Lung microvascular endothelial cell (primary cell): Measurements from ENCODE around the gene TMEM272. TPM values are rescaled to one million over a fixed set of nuclear protein-coding genes. Genes with fewer than 3 reads are reported as not detected.

ENCODE experiments used
- DNase-seq, 2 donors: peaks; one replicate each; pipeline versions ENCODE4 v3.0.0 to v3.0.0-alpha.2; 2010; ENCODE audit warnings: low read depth in 2 of 2
- total RNA-seq: library from RNA; depleted of rRNA; stranded (reverse); fragments of >200 nt; gene quantifications from 2 replicates; pipeline ENCODE4 v1.2.1, GENCODE V29; 2014

The TMEM272 gene
- total RNA-seq, 1 donor from 2014 or later = not detected

- no peak for DNase-seq
Observed at GRCh38 chr13:51805313-51805712, 39.7 kb downstream of the TMEM272 start.

GRCh38 chr13:51804295-51805172 is 40.4 kb downstream of the TMEM272 start:
- DNase-seq = peak in 1 of 2 donors; percentile 27

- DNase-seq = peak; percentile 82 to 86
Observed at GRCh38 chr13:51803422-51804294, 41.3 kb downstream of the TMEM272 start, which contains the start of gene DHRS12. TSS of gene DHRS12 (minus strand) at chr13:51804163. CDS start at chr13:51799659, 4,504 bp downstream.

DNA sequence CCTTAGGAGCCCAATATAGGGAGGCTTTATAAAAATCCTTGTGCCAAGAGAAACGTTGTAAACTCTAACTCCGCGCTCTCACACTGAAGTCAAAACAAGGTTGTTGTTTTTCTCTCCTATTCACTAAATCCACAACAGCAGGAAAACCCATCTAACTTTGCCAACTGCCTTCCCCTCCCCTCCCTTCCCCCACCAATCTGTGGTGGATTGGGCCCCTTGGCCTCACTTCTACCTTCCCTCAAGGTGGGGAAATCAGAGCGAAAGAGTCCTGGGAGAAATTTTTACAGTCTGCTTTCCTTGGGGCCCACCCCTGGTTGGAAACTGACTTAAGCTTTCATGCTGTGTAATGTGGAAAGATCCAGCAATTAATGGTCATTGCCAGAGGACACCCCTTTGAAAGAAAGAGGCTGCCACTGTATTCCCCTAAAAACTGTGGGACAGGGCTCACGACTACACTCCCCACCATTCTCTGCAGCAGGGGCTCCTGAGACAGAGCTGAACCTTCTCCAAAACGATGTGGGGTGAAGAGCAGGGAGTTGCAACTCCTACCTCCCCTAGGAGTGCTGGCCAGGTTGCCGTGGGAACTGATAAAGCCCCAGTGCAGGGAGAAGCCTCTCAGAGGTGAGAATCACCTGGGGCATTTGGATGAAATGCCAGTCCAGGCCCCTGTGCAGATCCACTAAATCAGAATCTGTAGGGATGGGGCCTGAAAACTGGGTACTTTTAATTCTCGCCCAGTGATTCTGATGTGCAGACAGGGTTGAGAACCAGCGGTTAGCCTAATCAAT is 42.2 kb downstream of the TMEM272 start:
- peak in 1 of 2 donors; percentile 49 for DNase-seq

- peak; percentile 30 to 52 for DNase-seq
Observed at GRCh38 chr13:51801631-51802099, 43.3 kb downstream of the TMEM272 start.

DNA sequence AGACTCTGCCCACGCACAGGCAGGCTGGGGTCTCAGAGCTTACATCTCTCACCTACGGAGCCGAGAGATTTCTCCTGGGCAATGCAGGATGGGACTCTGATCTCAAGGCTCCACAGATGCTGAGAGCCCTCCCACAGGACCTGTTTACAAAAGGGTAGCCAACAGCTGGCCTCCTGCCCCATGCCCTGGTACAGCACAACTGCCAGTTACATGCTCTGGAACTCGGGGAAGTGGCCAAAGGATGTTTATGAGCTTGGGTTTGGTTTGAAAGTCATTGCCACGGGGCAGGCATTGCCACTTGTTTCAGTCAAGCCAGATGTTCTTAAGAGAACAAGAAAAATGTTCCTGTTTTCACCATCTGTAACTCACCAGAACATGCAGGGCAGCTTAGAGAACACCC is 44.5 kb downstream of the TMEM272 start:
- no peak for DNase-seq

DNA sequence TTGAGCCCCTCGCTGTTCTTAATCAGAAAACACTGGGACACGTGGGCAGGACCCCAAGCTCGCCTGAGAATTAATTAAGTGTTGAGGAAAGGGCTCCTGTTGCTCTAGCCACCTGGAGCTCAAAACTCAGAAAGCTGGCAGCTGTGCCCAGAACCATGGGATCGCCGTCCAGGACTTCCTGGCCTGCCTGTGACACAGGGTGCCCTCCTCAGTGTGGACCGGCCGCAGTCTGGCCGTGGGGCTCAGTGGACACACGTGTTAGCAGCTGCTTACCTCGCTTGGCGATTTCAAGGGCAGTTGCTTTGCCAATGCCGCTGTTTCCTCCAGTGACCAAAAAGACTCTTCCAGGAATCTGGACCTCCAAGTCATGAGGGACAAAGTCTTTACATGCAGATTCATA is 45.7 kb downstream of the TMEM272 start:
- no peak for DNase-seq

DNA sequence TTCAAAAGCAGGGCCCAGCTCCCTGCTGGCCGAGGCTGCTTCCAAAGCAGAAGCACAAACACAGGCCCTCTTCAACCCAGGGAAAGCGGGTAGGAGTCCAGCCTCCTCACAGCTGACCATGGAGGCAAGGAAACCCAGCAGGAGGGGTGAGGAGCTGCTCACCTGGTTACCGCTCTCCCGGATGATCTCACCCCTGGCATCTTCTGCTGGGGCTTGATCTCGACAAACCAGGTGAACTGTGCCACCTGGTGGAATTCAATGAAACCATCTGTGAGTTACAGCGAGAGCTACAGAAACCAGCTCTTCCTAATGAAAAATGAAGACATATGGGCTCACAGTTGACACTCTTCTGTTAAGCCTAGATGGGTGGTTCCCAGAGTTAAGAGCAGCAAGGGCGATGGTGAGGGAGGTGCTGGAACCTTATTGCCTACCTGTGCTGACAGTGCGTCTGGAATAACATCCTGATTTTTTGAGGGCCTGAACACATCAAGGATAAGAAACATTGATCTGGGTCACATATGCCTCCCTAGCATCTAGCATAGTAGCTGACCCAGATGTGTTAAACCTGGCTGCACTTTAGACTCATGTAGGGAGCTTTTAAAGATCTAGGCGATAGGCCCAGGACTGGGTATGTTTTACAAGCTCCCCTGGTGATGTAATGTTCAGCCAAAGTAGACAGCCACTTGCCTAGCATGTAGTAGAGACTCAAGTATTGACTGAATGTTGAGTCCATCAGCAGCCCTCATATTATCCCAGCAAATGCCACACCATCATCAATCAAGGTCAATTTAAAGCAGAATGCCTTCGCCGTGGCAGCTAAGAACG is 47.1 kb downstream of the TMEM272 start:
- DNase-seq = peak; percentile 70 to 79

DNA sequence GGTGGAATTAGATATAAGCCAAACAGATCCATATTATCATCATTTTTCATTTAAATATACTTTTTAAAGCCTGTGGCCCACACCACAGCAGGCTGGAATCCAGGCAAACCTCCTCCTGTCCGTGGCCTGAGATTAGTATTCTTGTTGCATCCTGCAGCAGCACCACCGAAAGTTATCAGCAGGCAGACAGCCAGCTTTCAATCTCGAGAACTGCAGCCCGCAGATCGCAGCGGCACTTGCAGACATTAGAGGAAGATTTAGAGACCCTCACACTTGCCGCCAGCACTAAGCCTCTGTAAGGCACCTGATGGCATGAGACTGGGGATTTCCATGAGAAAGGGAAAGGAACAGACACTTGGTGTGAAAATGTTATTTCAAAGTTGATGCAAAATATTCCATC is 48.4 kb downstream of the TMEM272 start:
- no peak for DNase-seq

DNA sequence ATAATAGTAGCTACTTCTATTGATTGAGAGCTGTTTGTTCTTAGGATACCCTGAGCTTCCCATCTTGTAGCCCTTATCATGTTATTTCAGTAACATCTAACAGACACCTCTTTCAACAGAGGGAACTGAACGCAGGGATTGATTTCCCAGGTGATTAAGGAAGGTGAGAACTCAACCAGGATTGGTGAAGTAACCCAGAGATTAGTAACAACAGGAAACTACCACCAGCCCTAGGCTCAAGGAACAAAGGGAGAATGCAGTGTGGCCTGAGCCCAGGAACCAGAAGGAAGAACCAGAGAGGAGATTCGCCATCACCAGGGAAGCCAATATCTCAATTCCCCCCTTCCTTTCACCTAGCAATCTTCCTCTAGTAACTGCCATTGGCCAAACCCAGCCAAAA is 49.6 kb downstream of the TMEM272 start:
- no peak for DNase-seq

DNA sequence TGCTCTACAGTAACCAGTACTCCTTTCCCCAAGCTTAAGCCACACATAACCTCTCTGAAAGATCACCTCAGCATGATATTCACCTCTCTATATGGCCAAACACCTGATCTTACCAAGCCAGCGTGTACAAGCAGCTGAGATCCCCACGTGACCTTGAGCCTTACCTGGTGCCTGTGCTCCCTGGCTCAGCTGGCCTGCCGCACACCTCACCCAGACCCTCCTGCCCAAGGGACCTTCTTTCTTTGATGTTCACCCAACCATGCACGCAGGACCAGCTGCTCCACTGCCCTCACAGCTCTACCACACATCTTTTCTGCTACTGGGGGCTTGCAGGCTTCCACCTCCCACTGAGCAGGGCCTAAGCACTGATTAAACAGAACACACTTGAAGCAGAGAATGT is 50.0 kb downstream of the TMEM272 start:
- DNase-seq = no peak

DNA sequence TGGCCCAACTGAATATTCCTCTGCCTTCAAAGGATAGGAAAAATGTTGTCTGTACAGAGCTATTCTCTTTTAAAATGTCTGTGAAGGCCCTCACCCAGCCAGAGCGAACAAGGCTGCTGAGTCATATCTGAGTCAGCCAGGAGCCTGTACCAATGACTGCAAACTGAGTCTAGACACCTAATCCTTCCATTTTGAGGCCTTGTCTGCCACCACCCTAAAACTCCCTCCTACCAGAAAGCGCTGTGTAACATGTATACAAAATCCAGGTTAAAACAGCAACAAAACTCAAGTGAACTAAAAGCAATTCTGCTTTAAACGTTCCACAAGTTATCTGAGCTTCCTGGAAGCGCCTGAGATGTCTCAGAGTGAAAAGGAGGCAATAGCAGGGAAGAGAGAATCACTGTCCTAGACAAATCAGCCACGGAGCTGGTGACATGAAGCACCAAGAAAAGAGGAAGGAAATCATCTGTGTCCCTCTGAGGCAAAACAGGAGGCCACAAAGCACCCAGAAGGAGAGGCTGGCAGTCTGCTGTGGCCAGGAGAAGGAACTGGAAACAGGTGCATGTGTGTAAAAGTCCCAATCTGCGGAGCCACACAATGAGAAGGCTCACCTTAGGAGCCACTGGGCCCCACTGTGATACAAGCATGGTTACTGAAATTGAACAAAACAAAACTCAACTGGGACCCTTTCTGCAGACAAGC is 51.3 kb downstream of the TMEM272 start:
- DNase-seq = peak; percentile 36 to 82

DNA sequence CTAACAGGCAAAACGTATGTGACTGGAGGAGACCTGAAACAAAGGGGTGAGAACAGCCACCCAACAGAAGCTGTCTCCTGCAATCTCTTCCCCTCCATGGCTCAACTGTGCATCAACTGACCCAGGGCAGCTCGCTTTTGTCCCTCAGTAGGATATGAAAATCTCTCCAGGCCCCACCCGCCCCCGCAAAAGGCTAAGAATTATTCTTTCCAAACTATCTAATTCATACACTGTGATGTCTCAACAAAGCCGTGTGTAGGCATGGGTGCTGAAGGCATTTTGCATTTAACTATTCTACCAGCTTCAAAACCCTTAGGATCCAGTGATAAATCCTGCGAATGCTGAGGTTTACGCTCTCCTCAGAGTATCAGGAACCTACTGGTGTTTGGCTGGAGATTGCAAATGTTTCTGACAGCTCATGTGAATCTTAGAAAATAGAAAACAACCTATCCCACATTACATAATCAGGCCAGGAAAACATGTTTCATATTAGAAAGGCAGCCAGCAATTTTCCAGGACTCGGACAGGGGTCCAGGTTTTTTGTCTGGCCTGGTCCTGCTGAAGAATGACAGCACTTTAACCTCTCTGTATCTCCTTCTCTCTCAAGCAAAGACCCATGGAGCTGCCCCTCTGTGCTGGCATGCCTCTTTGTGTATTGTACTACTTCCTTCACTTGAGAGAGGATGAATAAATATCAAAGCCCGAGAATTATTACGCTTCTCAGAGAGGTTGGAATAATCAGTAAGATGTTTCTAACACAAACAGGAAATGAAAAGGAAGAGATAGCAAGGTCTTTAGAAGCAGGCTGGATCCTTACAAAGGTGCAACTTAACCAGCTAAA is 58.3 kb downstream of the TMEM272 start:
- no peak for DNase-seq

DNA sequence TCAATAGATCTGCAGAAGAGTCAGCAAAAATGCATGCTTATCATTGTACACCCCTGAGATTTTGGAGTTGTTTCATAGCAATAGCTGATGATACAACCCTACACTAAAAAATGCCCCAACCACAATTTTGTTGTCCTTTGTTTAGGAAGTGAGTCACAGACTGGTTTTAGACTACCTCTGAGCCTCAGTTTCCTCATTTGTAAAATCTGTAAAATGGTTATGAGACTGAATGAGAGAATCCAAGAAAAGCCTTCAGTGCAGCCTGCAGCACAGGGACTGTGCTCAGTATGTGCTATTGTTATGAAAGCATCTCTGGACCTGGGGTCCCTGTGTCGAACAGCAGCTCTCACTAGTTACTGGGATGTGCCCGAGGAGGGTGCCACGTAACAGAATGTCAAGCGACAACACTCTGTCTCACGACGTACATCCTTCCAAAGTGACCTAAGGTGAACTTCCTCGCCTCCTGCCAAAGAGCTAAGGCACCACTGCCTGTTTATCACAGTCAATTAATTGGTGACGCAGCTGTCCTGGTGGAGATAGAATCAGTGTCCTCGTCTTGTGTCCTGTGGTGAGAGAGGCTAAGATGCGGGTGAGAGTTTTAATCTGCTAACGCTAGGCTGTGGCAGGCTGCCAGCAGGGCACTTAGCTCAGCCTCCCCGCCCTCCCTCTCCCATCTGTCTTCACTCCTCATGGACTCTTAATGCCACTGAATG is 59.1 kb downstream of the TMEM272 start:
- DNase-seq = peak in 1 of 2 donors; percentile 48

DNA sequence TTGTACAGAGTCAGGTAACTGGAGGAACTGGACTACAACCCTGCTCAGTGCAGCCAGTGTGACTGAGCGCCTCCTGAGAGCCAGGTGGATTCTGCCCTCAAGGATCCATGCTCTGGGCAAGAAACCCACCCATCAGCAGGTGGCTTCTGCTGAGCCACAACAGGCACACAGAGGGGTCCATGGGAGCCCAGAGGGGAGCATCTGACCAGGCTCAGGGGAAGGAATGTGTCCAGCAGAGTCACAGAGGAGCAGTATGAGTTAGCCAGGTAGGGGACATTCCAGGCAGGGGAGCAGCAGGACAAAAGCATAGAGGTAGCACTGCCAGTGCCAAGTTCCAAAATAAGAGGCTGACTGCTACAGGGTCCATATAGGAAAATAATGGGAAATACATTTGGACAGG is 60.9 kb downstream of the TMEM272 start:
- DNase-seq = no peak

GRCh38 chr13:51783428-51784094 is 61.4 kb downstream of the TMEM272 start:
- DNase-seq = no peak

GRCh38 chr13:51782026-51782710 is 62.8 kb downstream of the TMEM272 start:
- no peak for DNase-seq
